ENCODE results near the gene FOXO3.

- TF ChIP-seq CTCF (IDR thresholded peaks at IDR 0.05) (no peak), POLR2A (IDR thresholded peaks at IDR 0.05) (no peak)
Observed at GRCh38 chr6:108687921-108688320, 127.2 kb downstream of the FOXO3 start.

Data from lower leg skin (tissue), 3 donors.